ENCODE results near the gene TNNC2.
"Not testable (repeated sequence)": the region's sequence is repeated elsewhere in the genome, so short reads cannot be mapped to it uniquely, and the experiment has no call there.

Gene TNNC2

GRCh38 chr20:45818239-45818638, 8.9 kb downstream of the TNNC2 start:
- no peak for DNase-seq

- no peak for DNase-seq
These were observed 9.5 kb downstream of the TNNC2 start for GRCh38 chr20:45817376-45818194.

- DNase-seq, result no peak
These were observed 10.2 kb downstream of the TNNC2 start for GRCh38 chr20:45816951-45817350.

GRCh38 chr20:45814314-45814713, 12.8 kb downstream of the TNNC2 start:
- DNase-seq, result no peak

- no peak for DNase-seq
These were observed 13.6 kb downstream of the TNNC2 start for GRCh38 chr20:45813489-45813888.

GRCh38 chr20:45813006-45813340, 14.1 kb downstream of the TNNC2 start:
- no peak for DNase-seq

- peak; percentile 95 for DNase-seq
These were observed 14.7 kb downstream of the TNNC2 start, which contains the start of gene UBE2C for GRCh38 chr20:45812157-45813005. Gene UBE2C, plus strand, starts transcription at chr20:45812644. Its CDS starts 52 bp downstream, at chr20:45812696.

GRCh38 chr20:45810191-45810970, 16.7 kb downstream of the TNNC2 start:
- DNase-seq, result no peak

- no peak for DNase-seq
These were observed 25.3 kb downstream of the TNNC2 start for GRCh38 chr20:45801851-45802250.

- DNase-seq, result peak; percentile 54
These were observed 28.0 kb downstream of the TNNC2 start for GRCh38 chr20:45798935-45799642.

- not testable (repeated sequence) for DNase-seq
These were observed 29.2 kb downstream of the TNNC2 start for GRCh38 chr20:45797955-45798354.

GRCh38 chr20:45797510-45797909, 29.6 kb downstream of the TNNC2 start:
- not testable (repeated sequence) for DNase-seq

- DNase-seq, result no peak
These were observed 30.6 kb downstream of the TNNC2 start for GRCh38 chr20:45796337-45797065.

GRCh38 chr20:45792317-45793118, 34.6 kb downstream of the TNNC2 start:
- no peak for DNase-seq

GRCh38 chr20:45788351-45788750, 38.8 kb downstream of the TNNC2 start:
- no peak for DNase-seq

- no peak for DNase-seq
These were observed 43.3 kb downstream of the TNNC2 start for GRCh38 chr20:45783656-45784294.

GRCh38 chr20:45782890-45783289, 44.2 kb downstream of the TNNC2 start:
- DNase-seq, result no peak

GRCh38 chr20:45781391-45781931, 45.7 kb downstream of the TNNC2 start:
- DNase-seq, result no peak

- no peak for DNase-seq
These were observed 47.0 kb downstream of the TNNC2 start for GRCh38 chr20:45780159-45780558.
